Liver (tissue), 9 donors: ENCODE data around the gene MGRN1. TPM values are rescaled to one million over a fixed set of nuclear protein-coding genes. Genes with fewer than 3 reads are reported as not detected.

Experiments
- DNase-seq: peaks from one replicate; pipeline ENCODE4 v3.0.0-alpha.2; 2017; ENCODE audit warnings: low spot score
- H3K27ac ChIP-seq, 2 donors: one replicate each; pipeline ENCODE4 v1.7.0; 2013; ENCODE audit warnings: inconsistent platforms in 2 of 2, low read length in 2 of 2, control low read depth in 1 of 2, low read depth in 1 of 2, mild to moderate bottlenecking in 1 of 2
- H3K27me3 ChIP-seq, 4 donors: one replicate each; pipeline versions ENCODE4 v1.6.1 to v1.7.0; 2013; ENCODE audit warnings: low read length in 3 of 4, inconsistent platforms in 1 of 4, mild to moderate bottlenecking in 1 of 4, moderate library complexity in 1 of 4; ENCODE audit not compliant: control insufficient read depth in 4 of 4, insufficient read depth in 4 of 4
- H3K36me3 ChIP-seq, 4 donors: one replicate each; pipeline versions ENCODE4 v1.6.1 to v1.7.0; 2013; ENCODE audit warnings: low read length in 3 of 4, mild to moderate bottlenecking in 3 of 4, low read depth in 1 of 4, moderate library complexity in 1 of 4; ENCODE audit not compliant: control insufficient read depth in 4 of 4, insufficient read depth in 3 of 4
- H3K4me1 ChIP-seq, 4 donors: one replicate each; pipeline versions ENCODE4 v1.6.1 to v1.7.0; 2013; ENCODE audit warnings: low read length in 3 of 4, mild to moderate bottlenecking in 3 of 4, moderate library complexity in 1 of 4; ENCODE audit not compliant: control insufficient read depth in 4 of 4, insufficient read depth in 4 of 4
- H3K4me3 ChIP-seq, 3 donors: one replicate each; pipeline versions ENCODE4 v1.6.1 to v1.7.0; 2013; ENCODE audit warnings: low read length in 3 of 3, control low read depth in 1 of 3, low read depth in 1 of 3, mild to moderate bottlenecking in 1 of 3
- H3K9ac ChIP-seq, 2 donors: one replicate each; pipeline ENCODE4 v1.7.0; 2013; ENCODE audit warnings: low read length in 2 of 2, mild to moderate bottlenecking in 2 of 2, moderate library complexity in 2 of 2, control low read depth in 1 of 2, low read depth in 1 of 2
- H3K9me3 ChIP-seq, 4 donors: one replicate each; pipeline versions ENCODE4 v1.6.1 to v1.7.0; 2013; ENCODE audit warnings: low read length in 3 of 4; ENCODE audit not compliant: control insufficient read depth in 4 of 4
- EGR1 ChIP-seq, 2 donors: IDR thresholded peaks; 2 replicates each; pipeline ENCODE4 v1.6.1; 2016 to 2018; ENCODE audit warnings: antibody characterized with exemption in 2 of 2, low read depth in 2 of 2
- FOXA1 ChIP-seq: IDR thresholded peaks from 2 replicates; pipeline ENCODE4 v1.6.1; 2016; ENCODE audit warnings: antibody characterized with exemption
- FOXA2 ChIP-seq: IDR thresholded peaks from 2 replicates; pipeline ENCODE4 v1.6.1; 2016; ENCODE audit warnings: antibody characterized with exemption
- GABPA ChIP-seq, 2 donors: IDR thresholded peaks in 1 of 2; conservative IDR thresholded peaks in 1 of 2; 2 replicates each; pipeline ENCODE4 v1.6.1; 2016; ENCODE audit warnings: antibody characterized with exemption in 2 of 2, mild to moderate bottlenecking in 1 of 2, moderate library complexity in 1 of 2
- HNF4A ChIP-seq, 2 donors: conservative IDR thresholded peaks; 2 replicates each; pipeline ENCODE4 v1.6.1; 2016; ENCODE audit warnings: antibody characterized with exemption in 2 of 2, mild to moderate bottlenecking in 2 of 2
- NR2F2 ChIP-seq: IDR thresholded peaks from 2 replicates; pipeline ENCODE4 v1.6.1; 2016; ENCODE audit warnings: antibody characterized with exemption
- RAD21 ChIP-seq, 2 donors: IDR thresholded peaks; 2 replicates each; pipeline ENCODE4 v1.6.1; 2016; ENCODE audit warnings: antibody characterized with exemption in 2 of 2, mild to moderate bottlenecking in 2 of 2
- REST ChIP-seq: IDR thresholded peaks from 2 replicates; pipeline ENCODE4 v1.6.1; 2016; ENCODE audit warnings: antibody characterized with exemption, mild to moderate bottlenecking
- RXRA ChIP-seq, 2 donors: IDR thresholded peaks; 2 replicates each; pipeline ENCODE4 v1.6.1; 2017 to 2018; ENCODE audit warnings: antibody characterized with exemption in 2 of 2, mild to moderate bottlenecking in 1 of 2
- SP1 ChIP-seq: IDR thresholded peaks from 2 replicates; pipeline ENCODE4 v1.6.1; 2018; ENCODE audit warnings: antibody characterized with exemption, mild to moderate bottlenecking
- TAF1 ChIP-seq: conservative IDR thresholded peaks from 2 replicates; pipeline ENCODE4 v1.6.1; 2016; ENCODE audit warnings: antibody characterized with exemption, mild to moderate bottlenecking
- YY1 ChIP-seq: IDR thresholded peaks from 2 replicates; pipeline ENCODE4 v1.6.1; 2016; ENCODE audit warnings: antibody characterized with exemption, mild to moderate bottlenecking
- ZBTB33 ChIP-seq: IDR thresholded peaks from 2 replicates; pipeline ENCODE4 v1.6.1; 2016; ENCODE audit warnings: antibody characterized with exemption
- WGBS: extraction: QIAGEN DNeasy Blood & Tissue Kit; methylation state at CpG from one replicate; pipeline ENCODE4 v1.1.7; 2013; 5-methylcytosine and 5-hydroxymethylcytosine counted together
- polyA plus RNA-seq, 2 donors: library from polyadenylated mRNA; stranded (reverse) in 1 of 2; unstranded in 1 of 2; fragments of 200-250 nt in 1 of 2; fragments of >200 nt in 1 of 2; fragmentation: Nextera tagmentation in 1 of 2; extraction: Ambion mirVana in 1 of 2; gene quantifications; one replicate each; pipeline versions ENCODE4 v1.2.1 to v1.2.3, GENCODE V29; 2013 to 2015
- total RNA-seq, 2 donors: library from RNA; depleted of rRNA; stranded (reverse); fragments of >200 nt; gene quantifications; one replicate each; pipeline ENCODE4 v1.2.3, GENCODE V29; 2014
- TF ChIP-seq, protein P1 (sequence below): IDR thresholded peaks from 2 replicates; pipeline ENCODE4 v1.6.1; 2016; ENCODE audit warnings: antibody characterized with exemption
- TF ChIP-seq, protein P2 (sequence below): IDR thresholded peaks from 2 replicates; pipeline ENCODE4 v1.6.1; 2016; ENCODE audit warnings: antibody characterized with exemption
- TF ChIP-seq, protein P3 (sequence below): fragments of 150-350 bp; IDR thresholded peaks from 2 replicates; pipeline ENCODE4 v1.5.1; 2017; ENCODE audit warnings: improper control_type of control experiment, low read depth, low read length; ENCODE audit not compliant: missing input control
- donor health status: healthy.
- donor health status: healthy.
- donor health status: healthy.
- donor health status: healthy.
- donor health status: healthy.

The MGRN1 gene
- total and polyA plus RNA-seq, 4 donors: 15.9 to 35.7 (median 25.9) TPM

DNA sequence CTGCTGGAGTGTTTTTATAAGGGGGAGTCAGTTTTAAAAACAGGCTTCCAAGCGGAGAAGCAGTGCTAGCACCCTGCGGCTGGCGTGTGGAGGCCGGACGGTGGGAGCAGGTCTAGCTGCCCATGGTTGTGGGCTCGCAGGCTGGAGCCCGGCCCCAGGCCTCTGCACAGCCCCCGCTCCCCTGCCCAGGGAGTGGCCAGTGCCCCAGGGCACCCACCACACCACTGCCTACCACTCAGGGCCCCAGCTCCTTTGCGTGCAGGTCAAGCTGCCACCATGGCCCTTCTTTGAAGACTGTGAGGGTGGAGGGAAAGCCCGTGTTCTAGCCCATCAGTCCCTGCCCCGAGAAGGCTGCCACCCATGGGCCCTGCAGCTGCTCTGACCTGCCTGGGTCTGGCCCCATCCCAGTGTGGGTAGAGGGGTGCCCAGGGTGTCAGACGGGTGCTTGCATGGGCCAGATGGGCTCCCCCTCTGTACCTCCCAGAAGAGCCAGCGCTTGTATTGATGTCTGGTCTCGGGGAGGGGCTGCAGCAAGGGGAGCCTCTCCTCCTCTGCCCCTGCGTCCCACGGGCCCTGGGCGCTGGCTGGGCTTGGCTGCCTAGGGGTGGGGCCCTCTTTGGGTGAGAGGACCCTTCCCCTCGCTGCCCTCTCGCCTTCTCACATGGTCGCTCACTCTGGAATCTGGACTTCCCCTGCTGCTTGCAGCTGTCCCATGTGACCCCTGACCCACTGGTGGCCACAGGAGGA, 67.2 kb downstream of the MGRN1 start:
- Histone ChIP-seq H3K27me3 (no peaks in the 10 kb centered on the region), H3K9ac (no peak overlapping the region), H3K36me3 (peaks cover 2 to 25% (median 6%) of the 10 kb centered on the region in 4 donors), H3K9me3 (no peaks in the 10 kb centered on the region), H3K4me3 (no peak overlapping the region), H3K27ac (peak overlapping the region in 1 of 2 donors; percentile 71), H3K4me1 (peaks cover 11 to 74% (median 53%) of the 10 kb centered on the region in 4 donors)
- DNase-seq: no peak
- TF ChIP-seq EGR1 (IDR thresholded peaks at IDR 0.05; ENCODE audit: low read depth in 2 of 2): no peak
- TF ChIP-seq, protein P1, sequence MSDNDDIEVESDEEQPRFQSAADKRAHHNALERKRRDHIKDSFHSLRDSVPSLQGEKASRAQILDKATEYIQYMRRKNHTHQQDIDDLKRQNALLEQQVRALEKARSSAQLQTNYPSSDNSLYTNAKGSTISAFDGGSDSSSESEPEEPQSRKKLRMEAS: no peak
- TF ChIP-seq FOXA1: no peak
- no peak for TF ChIP-seq SP1
- no peak for TF ChIP-seq RAD21 (IDR thresholded peaks at IDR 0.05)
- no peak for TF ChIP-seq ZBTB33
- no peak for TF ChIP-seq GABPA (IDR thresholded peaks at IDR 0.05 in 1 of 2, conservative IDR thresholded peaks at IDR 0.05 in 1 of 2)
- no peak for TF ChIP-seq RXRA (IDR thresholded peaks at IDR 0.05)
- TF ChIP-seq TAF1: no peak
- no peak for TF ChIP-seq FOXA2
- no peak for TF ChIP-seq NR2F2
- no peak for TF ChIP-seq REST
- TF ChIP-seq HNF4A (conservative IDR thresholded peaks at IDR 0.05): no peak
- 85% methylated on average over 20 of the region's 20 CpGs for WGBS

DNA sequence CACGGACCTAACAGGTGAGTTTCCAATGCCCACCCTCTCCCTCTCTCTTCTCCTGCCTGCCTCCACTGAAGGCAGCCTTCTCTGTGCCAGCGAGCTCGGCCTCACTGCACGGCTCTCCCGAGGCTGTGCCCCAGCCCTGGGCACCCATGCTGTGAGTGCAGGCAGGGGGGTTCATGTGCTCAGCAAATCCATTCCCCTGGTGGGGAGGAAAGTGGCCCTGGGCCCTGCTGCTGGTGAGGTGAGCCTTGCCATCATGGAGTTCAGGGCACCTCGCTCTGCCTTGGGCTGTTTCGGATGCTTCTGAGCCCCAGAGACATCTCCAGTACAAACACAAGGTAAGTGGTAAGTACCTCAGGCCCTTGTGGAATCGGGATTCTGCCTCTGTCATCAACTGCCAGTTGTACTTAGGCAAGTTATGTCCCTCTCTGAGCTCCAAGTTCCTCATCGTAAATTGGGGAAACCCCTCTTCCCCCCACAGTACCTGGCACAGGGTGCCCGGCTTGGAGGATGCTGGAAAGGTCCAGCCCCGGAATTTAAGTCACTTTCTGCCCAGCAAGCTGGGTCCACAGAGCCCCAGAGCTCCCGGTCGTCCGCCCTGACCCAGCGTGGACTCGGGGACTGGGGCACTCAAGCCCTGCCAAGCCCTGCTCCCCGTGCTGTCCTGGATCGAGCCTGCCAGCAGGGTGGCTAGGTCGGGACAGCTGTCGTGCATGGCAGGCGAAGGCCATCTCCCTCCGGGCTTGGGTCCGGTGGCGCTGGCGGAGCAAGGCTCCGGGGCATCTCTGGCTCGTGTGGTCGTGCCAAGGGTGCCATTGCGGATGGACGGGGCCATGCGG, 68.1 kb downstream of the MGRN1 start:
- no peak overlapping the region for H3K9ac ChIP-seq
- peaks cover 3 to 24% (median 6%) of the 10 kb centered on the region in 4 donors for H3K36me3 ChIP-seq
- peak overlapping the region; percentile 71 to 80 for H3K27ac ChIP-seq
- H3K27me3 ChIP-seq: no peaks in the 10 kb centered on the region
- H3K4me1 ChIP-seq: peaks cover 11 to 66% (median 47%) of the 10 kb centered on the region in 4 donors
- H3K9me3 ChIP-seq: no peaks in the 10 kb centered on the region
- H3K4me3 ChIP-seq: peak overlapping the region in 2 of 3 donors; percentile 50 to 58
- DNase-seq: no peak
- 19% methylated on average over 31 of the region's 31 CpGs for WGBS
- TF ChIP-seq EGR1 (IDR thresholded peaks at IDR 0.05; ENCODE audit: low read depth in 2 of 2) (no peak), YY1 (no peak), GABPA (IDR thresholded peaks at IDR 0.05 in 1 of 2, conservative IDR thresholded peaks at IDR 0.05 in 1 of 2) (no peak), REST (no peak), FOXA1 (no peak), HNF4A (conservative IDR thresholded peaks at IDR 0.05) (no peak), RXRA (IDR thresholded peaks at IDR 0.05) (no peak), FOXA2 (no peak), TAF1 (no peak)
- TF ChIP-seq, protein P1: no peak
- TF ChIP-seq, protein P2, sequence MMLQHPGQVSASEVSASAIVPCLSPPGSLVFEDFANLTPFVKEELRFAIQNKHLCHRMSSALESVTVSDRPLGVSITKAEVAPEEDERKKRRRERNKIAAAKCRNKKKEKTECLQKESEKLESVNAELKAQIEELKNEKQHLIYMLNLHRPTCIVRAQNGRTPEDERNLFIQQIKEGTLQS: no peak
- TF ChIP-seq, protein P3, sequence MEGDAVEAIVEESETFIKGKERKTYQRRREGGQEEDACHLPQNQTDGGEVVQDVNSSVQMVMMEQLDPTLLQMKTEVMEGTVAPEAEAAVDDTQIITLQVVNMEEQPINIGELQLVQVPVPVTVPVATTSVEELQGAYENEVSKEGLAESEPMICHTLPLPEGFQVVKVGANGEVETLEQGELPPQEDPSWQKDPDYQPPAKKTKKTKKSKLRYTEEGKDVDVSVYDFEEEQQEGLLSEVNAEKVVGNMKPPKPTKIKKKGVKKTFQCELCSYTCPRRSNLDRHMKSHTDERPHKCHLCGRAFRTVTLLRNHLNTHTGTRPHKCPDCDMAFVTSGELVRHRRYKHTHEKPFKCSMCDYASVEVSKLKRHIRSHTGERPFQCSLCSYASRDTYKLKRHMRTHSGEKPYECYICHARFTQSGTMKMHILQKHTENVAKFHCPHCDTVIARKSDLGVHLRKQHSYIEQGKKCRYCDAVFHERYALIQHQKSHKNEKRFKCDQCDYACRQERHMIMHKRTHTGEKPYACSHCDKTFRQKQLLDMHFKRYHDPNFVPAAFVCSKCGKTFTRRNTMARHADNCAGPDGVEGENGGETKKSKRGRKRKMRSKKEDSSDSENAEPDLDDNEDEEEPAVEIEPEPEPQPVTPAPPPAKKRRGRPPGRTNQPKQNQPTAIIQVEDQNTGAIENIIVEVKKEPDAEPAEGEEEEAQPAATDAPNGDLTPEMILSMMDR: no peak
